Fibroblast of lung (primary cell): ENCODE measurements around the gene SLC16A8. TPM values are rescaled to one million over a fixed set of nuclear protein-coding genes. Genes with fewer than 3 reads are reported as not detected.

Experiments
- DNase-seq, 2 donors: peaks; one replicate each; pipeline versions ENCODE4 v3.0.0 to v3.0.0-alpha.2; 2010; ENCODE audit warnings: low read depth in 2 of 2
- H2AFZ ChIP-seq: 2 replicates; pipeline ENCODE4 v1.5.1; 2012; ENCODE audit warnings: low read length, control low read depth, inconsistent platforms
- H3K27ac ChIP-seq: 2 replicates; pipeline ENCODE4 v1.5.1; 2011; ENCODE audit warnings: low read length, control low read depth; ENCODE audit not compliant: insufficient read depth
- H3K27me3 ChIP-seq: 2 replicates; pipeline ENCODE4 v1.5.1; 2011; ENCODE audit warnings: mild to moderate bottlenecking, low read length; ENCODE audit not compliant: control insufficient read depth, insufficient read depth
- H3K36me3 ChIP-seq: 2 replicates; pipeline ENCODE4 v1.5.1; 2011; ENCODE audit warnings: low read length; ENCODE audit not compliant: control insufficient read depth, insufficient read depth
- H3K4me1 ChIP-seq: 2 replicates; pipeline ENCODE4 v1.5.1; 2011; ENCODE audit warnings: low read length; ENCODE audit not compliant: control insufficient read depth, insufficient read depth; ENCODE audit errors: extremely low read depth
- H3K4me2 ChIP-seq: 2 replicates; pipeline ENCODE4 v1.5.1; 2011; ENCODE audit warnings: low read length, control low read depth; ENCODE audit not compliant: insufficient read depth; ENCODE audit errors: extremely low read depth
- H3K4me3 ChIP-seq, 4 experiments: fragments of 200-600 bp in 1 of 4; sonication (generic) in 1 of 4; replicated peaks in 1 of 4; 2 replicates each; pipeline ENCODE4 v1.5.1; 2011 to 2016; ENCODE audit warnings: low read length in 4 of 4, low read depth in 3 of 4, mild to moderate bottlenecking in 3 of 4, control low read depth in 2 of 4, inconsistent platforms in 1 of 4, mixed read lengths in 1 of 4; ENCODE audit not compliant: insufficient read depth in 1 of 4; ENCODE audit errors: control extremely low read depth in 1 of 4
- H3K79me2 ChIP-seq: 2 replicates; pipeline ENCODE4 v1.5.1; 2012; ENCODE audit warnings: mild to moderate bottlenecking, low read length, inconsistent platforms; ENCODE audit not compliant: control insufficient read depth, insufficient read depth
- H3K9ac ChIP-seq: 2 replicates; pipeline ENCODE4 v1.5.1; 2011; ENCODE audit warnings: mild to moderate bottlenecking, low read length, control low read depth; ENCODE audit not compliant: insufficient read depth
- H3K9me3 ChIP-seq: 2 replicates; pipeline ENCODE4 v1.5.1; 2012; ENCODE audit warnings: low read depth, low read length; ENCODE audit not compliant: control insufficient read depth, insufficient read depth
- H4K20me1 ChIP-seq: 2 replicates; pipeline ENCODE4 v1.5.1; 2011; ENCODE audit warnings: low read length; ENCODE audit not compliant: control insufficient read depth, insufficient read depth; ENCODE audit errors: extremely low read depth
- EZH2 ChIP-seq: IDR thresholded peaks from 2 replicates; pipeline ENCODE4 v1.5.1; 2012; ENCODE audit warnings: low read length, control low read depth, mild to moderate bottlenecking; ENCODE audit errors: missing control alignments
- polyA plus RNA-seq, 2 donors: library from polyadenylated mRNA; depleted of rRNA in 1 of 2; stranded (reverse) in 1 of 2; unstranded in 1 of 2; fragments of >200 nt; gene quantifications; 2 replicates each; pipeline ENCODE4 v1.2.1, GENCODE V29; 2011 to 2012; ENCODE audit warnings: missing spikeins in 1 of 2
- total RNA-seq: library from RNA; depleted of rRNA; stranded (reverse); fragments of >200 nt; gene quantifications from 2 replicates; pipeline ENCODE4 v1.2.1, GENCODE V29; 2014
- TF ChIP-seq, protein P1 (sequence below), 2 donors: IDR thresholded peaks in 1 of 2; conservative IDR thresholded peaks in 1 of 2; 1 replicate in 1 of 2; 2 replicates in 1 of 2; pipeline ENCODE4 v1.5.1; 2011 to 2012; ENCODE audit warnings: low read length in 2 of 2, control low read depth in 1 of 2, inconsistent platforms in 1 of 2, low read depth in 1 of 2, mild to moderate bottlenecking in 1 of 2

The SLC16A8 gene
- total and polyA plus RNA-seq, 2 donors (not counting 1 experiment from before 2014, with no cell fraction given) = under 0.01 TPM; not detected in 1

- no peak overlapping the region for H3K4me3 ChIP-seq
- no peaks in the 10 kb centered on the region for H3K4me1 ChIP-seq
- no peak overlapping the region for H3K4me2 ChIP-seq
- peaks cover 3% of the 10 kb centered on the region for H3K27me3 ChIP-seq
- no peaks in the 10 kb centered on the region for H3K79me2 ChIP-seq
- DNase-seq = no peak
- no peaks in the 10 kb centered on the region for H3K36me3 ChIP-seq
- H3K9ac ChIP-seq = no peak overlapping the region
- no peaks in the 10 kb centered on the region for H4K20me1 ChIP-seq
- H3K9me3 ChIP-seq = no peaks in the 10 kb centered on the region
- no peak overlapping the region for H2AFZ ChIP-seq
- no peak overlapping the region for H3K27ac ChIP-seq
- TF ChIP-seq, protein P1, sequence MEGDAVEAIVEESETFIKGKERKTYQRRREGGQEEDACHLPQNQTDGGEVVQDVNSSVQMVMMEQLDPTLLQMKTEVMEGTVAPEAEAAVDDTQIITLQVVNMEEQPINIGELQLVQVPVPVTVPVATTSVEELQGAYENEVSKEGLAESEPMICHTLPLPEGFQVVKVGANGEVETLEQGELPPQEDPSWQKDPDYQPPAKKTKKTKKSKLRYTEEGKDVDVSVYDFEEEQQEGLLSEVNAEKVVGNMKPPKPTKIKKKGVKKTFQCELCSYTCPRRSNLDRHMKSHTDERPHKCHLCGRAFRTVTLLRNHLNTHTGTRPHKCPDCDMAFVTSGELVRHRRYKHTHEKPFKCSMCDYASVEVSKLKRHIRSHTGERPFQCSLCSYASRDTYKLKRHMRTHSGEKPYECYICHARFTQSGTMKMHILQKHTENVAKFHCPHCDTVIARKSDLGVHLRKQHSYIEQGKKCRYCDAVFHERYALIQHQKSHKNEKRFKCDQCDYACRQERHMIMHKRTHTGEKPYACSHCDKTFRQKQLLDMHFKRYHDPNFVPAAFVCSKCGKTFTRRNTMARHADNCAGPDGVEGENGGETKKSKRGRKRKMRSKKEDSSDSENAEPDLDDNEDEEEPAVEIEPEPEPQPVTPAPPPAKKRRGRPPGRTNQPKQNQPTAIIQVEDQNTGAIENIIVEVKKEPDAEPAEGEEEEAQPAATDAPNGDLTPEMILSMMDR (conservative IDR thresholded peaks at IDR 0.05 in 1 of 2, IDR thresholded peaks at IDR 0.05 in 1 of 2; ENCODE audit: low read depth in 1 of 2, low read length in 2 of 2) = no peak
- no peak for TF ChIP-seq EZH2
Measured at GRCh38 chr22:38049812-38050619, 34.0 kb downstream of the SLC16A8 start.

- Histone ChIP-seq H2AFZ (no peak overlapping the region), H3K27ac (no peak overlapping the region), H3K4me1 (no peaks in the 10 kb centered on the region), H3K27me3 (peaks cover 2% of the 10 kb centered on the region), H3K9me3 (no peaks in the 10 kb centered on the region), H3K79me2 (no peaks in the 10 kb centered on the region), H3K4me2 (no peak overlapping the region), H3K4me3 (no peak overlapping the region), H3K9ac (no peak overlapping the region), H3K36me3 (no peaks in the 10 kb centered on the region), H4K20me1 (no peaks in the 10 kb centered on the region)
- no peak for TF ChIP-seq EZH2
- TF ChIP-seq, protein P1 (conservative IDR thresholded peaks at IDR 0.05 in 1 of 2, IDR thresholded peaks at IDR 0.05 in 1 of 2; ENCODE audit: low read depth in 1 of 2, low read length in 2 of 2) = no peak
- DNase-seq = no peak
Measured at GRCh38 chr22:38046070-38046748, 37.8 kb downstream of the SLC16A8 start.

- Histone ChIP-seq H3K4me2 (no peak overlapping the region), H3K9ac (no peak overlapping the region), H3K4me3 (no peak overlapping the region), H3K36me3 (no peaks in the 10 kb centered on the region), H3K4me1 (no peaks in the 10 kb centered on the region), H3K27me3 (no peaks in the 10 kb centered on the region), H3K27ac (no peak overlapping the region), H2AFZ (no peak overlapping the region), H4K20me1 (no peaks in the 10 kb centered on the region), H3K9me3 (no peaks in the 10 kb centered on the region), H3K79me2 (no peaks in the 10 kb centered on the region)
- TF ChIP-seq, protein P1 (conservative IDR thresholded peaks at IDR 0.05 in 1 of 2, IDR thresholded peaks at IDR 0.05 in 1 of 2; ENCODE audit: low read depth in 1 of 2, low read length in 2 of 2) = no peak
- no peak for TF ChIP-seq EZH2
- DNase-seq = no peak
Measured at GRCh38 chr22:38043151-38044039, 40.6 kb downstream of the SLC16A8 start.
